GM10248 (cell line): ENCODE data around the gene DHRS7.

Experiments used
- CTCF ChIA-PET: fragments of 300-600 bp; sonication (Branson Sonifier 250); formaldehyde crosslinking; extraction: SDS; loops from one replicate; lab custom pipeline; 2021; ENCODE audit warnings: antibody characterized with exemption; lab: Yijun Ruan, JAX
- POLR2A ChIA-PET: fragments of 350-650 bp; sonication (Branson Sonifier 250); formaldehyde crosslinking; extraction: SDS; loops from one replicate; lab custom pipeline; 2020; ENCODE audit warnings: antibody characterized with exemption; lab: Yijun Ruan, JAX
- DNase-seq: peaks from one replicate; pipeline ENCODE4 v3.0.0; 2012; ENCODE audit errors: extremely low spot score
- CTCF ChIP-seq: IDR thresholded peaks from 2 replicates; pipeline ENCODE4 v1.5.1; 2012; ENCODE audit warnings: mild to moderate bottlenecking, low read depth; ENCODE audit errors: extremely low read depth, missing control alignments, control extremely low read depth

DHRS7 gene, protein sequence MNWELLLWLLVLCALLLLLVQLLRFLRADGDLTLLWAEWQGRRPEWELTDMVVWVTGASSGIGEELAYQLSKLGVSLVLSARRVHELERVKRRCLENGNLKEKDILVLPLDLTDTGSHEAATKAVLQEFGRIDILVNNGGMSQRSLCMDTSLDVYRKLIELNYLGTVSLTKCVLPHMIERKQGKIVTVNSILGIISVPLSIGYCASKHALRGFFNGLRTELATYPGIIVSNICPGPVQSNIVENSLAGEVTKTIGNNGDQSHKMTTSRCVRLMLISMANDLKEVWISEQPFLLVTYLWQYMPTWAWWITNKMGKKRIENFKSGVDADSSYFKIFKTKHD

DNA sequence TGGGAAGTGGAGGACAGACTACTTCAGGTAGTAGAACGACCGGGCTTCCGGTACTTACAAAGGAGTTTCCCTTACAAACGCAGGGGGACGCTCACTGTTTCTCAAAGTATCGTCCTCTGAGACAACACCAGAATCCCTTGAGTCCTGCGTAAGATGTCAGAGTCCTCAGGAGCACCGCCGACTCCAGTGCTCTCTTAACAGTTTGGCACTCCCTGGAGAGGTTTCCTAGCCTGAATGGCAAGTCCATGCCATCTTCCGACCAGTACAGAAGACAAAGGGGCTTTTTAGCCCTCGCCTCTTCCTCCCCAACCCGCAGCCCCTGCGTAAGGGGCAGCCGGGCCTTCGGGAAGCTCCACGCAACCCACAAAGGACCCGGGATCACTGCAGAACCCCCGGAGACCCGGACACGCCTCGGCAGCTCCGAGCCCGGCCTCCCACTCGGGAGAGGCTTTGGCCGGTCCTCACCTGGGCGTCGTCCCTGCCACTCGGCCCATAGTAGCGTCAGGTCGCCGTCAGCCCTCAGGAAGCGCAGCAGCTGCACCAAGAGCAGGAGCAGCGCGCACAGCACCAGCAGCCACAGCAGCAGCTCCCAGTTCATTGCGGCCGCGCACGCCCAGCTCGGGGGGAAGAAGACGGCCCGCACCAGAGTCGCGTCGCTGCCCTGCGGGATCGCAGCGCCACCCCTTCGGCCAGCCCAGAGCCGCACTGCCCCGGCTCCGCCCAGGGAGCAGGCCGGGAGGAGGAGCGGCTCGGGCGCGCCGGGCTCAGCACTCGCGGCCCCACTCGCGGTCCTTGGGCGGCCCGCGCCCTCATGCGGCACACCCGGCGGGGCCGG, at the start of gene DHRS7:
Gene DHRS7, minus strand, starts transcription at position 687 of the 835 bp plus-strand sequence. Its CDS starts 89 bp downstream, at position 598.
- peak; percentile 80 for TF ChIP-seq CTCF
- CTCF ChIA-PET = interaction anchor here (0.8 to 3.2 kb wide), 21 partner anchors 9 to 398 kb away, joined by 3 to 30 read pairs (median 5); no protein-coding TSS in a partner anchor
- peak; percentile 88 for DNase-seq
- POLR2A ChIA-PET = no interaction called here

- ChIA-PET CTCF (interaction anchor here (1.0 to 8.2 kb wide), 7 partner anchors 9 to 117 kb away, joined by 3 to 52 read pairs (median 5); partner anchors contain the start of gene PPM1A), POLR2A (no interaction called here)
Measured at GRCh38 chr14:60214415-60215126, 49.4 kb upstream of the DHRS7 start.

GRCh38 chr14:60214003-60214402, 48.8 kb upstream of the DHRS7 start:
- no peak for DNase-seq
- ChIA-PET CTCF (interaction anchor here (0.6 to 8.2 kb wide), 4 partner anchors 8 to 68 kb away, joined by 3 to 52 read pairs (median 17); partner anchors contain the start of gene PPM1A), POLR2A (no interaction called here)
- TF ChIP-seq CTCF = no peak

More at GRCh38 chr14:60214415-60215126, 49.4 kb upstream of the DHRS7 start:
- TF ChIP-seq CTCF = no peak
- DNase-seq = no peak

GRCh38 chr14:60212503-60213371, 47.5 kb upstream of the DHRS7 start:
- POLR2A ChIA-PET = interaction anchor here (0.7 to 1.8 kb wide), 2 partner anchors 9 to 36 kb away, joined by 3 to 8 read pairs; partner anchors contain the start of gene PPM1A
- TF ChIP-seq CTCF = no peak
- CTCF ChIA-PET = interaction anchor here (1.1 to 8.2 kb wide), 5 partner anchors 9 to 137 kb away, joined by 3 to 52 read pairs (median 7); partner anchors contain the start of gene PPM1A
- DNase-seq = peak; percentile 43

- no peak for DNase-seq
- POLR2A ChIA-PET = interaction anchor here (1.0 kb wide), 1 partner anchor 36 kb away, joined by 3 read pairs; no protein-coding TSS in a partner anchor
- CTCF ChIA-PET = interaction anchor here (0.9 to 2.4 kb wide), 5 partner anchors 14 to 146 kb away, joined by 3 to 7 read pairs (median 3); no protein-coding TSS in a partner anchor
- no peak for TF ChIP-seq CTCF
Measured at GRCh38 chr14:60211153-60211552, 46.0 kb upstream of the DHRS7 start.
